ENCODE measurements around the gene RB1. TPM values are rescaled to one million over a fixed set of nuclear protein-coding genes. Genes with fewer than 3 reads are reported as not detected.
A peak's percentile ranks its signal among the peaks of the same experiment; 100 is the strongest.

Gene RB1
- total RNA-seq, 4 donors from 2014 or later: 18.2 to 79.2 (median 22.7) TPM

GRCh38 chr13:48311223-48311622, 7.7 kb downstream of the RB1 start:
- H3K27ac ChIP-seq: no peak overlapping the region
- TF ChIP-seq CTCF (IDR thresholded peaks at IDR 0.05) (no peak), POLR2A (IDR thresholded peaks at IDR 0.05) (no peak)
- H3K4me1 ChIP-seq: peaks cover 0 to 4% (median 0%) of the 10 kb centered on the region in 4 donors
- no peaks in the 10 kb centered on the region for H3K27me3 ChIP-seq
- H3K9me3 ChIP-seq: no peaks in the 10 kb centered on the region
- H3K4me3 ChIP-seq: no peak overlapping the region
- no peak for DNase-seq
- H3K36me3 ChIP-seq: peaks cover 0 to 16% (median 0%) of the 10 kb centered on the region in 3 donors

GRCh38 chr13:48315969-48316650, 12.6 kb downstream of the RB1 start:
- peaks cover 0 to 3% (median 0%) of the 10 kb centered on the region in 4 donors for H3K9me3 ChIP-seq
- TF ChIP-seq CTCF (IDR thresholded peaks at IDR 0.05): no peak
- TF ChIP-seq POLR2A (IDR thresholded peaks at IDR 0.05): no peak
- peaks cover 0 to 15% (median 0%) of the 10 kb centered on the region in 3 donors for H3K36me3 ChIP-seq
- H3K4me3 ChIP-seq: no peak overlapping the region
- no peak for DNase-seq
- no peaks in the 10 kb centered on the region for H3K27me3 ChIP-seq
- H3K4me1 ChIP-seq: no peaks in the 10 kb centered on the region
- no peak overlapping the region for H3K27ac ChIP-seq

- Histone ChIP-seq H3K4me3 (no peak overlapping the region), H3K36me3 (peaks cover 0 to 12% (median 0%) of the 10 kb centered on the region in 3 donors), H3K4me1 (no peaks in the 10 kb centered on the region), H3K27ac (no peak overlapping the region), H3K9me3 (peaks cover 0 to 3% (median 0%) of the 10 kb centered on the region in 4 donors), H3K27me3 (no peaks in the 10 kb centered on the region)
- no peak for TF ChIP-seq POLR2A (IDR thresholded peaks at IDR 0.05)
- no peak for TF ChIP-seq CTCF (IDR thresholded peaks at IDR 0.05)
- DNase-seq: no peak
These were observed 13.4 kb downstream of the RB1 start for GRCh38 chr13:48316826-48317510.

- TF ChIP-seq CTCF (IDR thresholded peaks at IDR 0.05): no peak
- TF ChIP-seq POLR2A (IDR thresholded peaks at IDR 0.05): no peak
- H3K4me1 ChIP-seq: no peaks in the 10 kb centered on the region
- no peaks in the 10 kb centered on the region for H3K27me3 ChIP-seq
- H3K9me3 ChIP-seq: peaks cover 0 to 3% (median 0%) of the 10 kb centered on the region in 4 donors
- no peak overlapping the region for H3K27ac ChIP-seq
- peaks cover 0 to 10% (median 0%) of the 10 kb centered on the region in 3 donors for H3K36me3 ChIP-seq
- no peak for DNase-seq
- peak overlapping the region in 2 of 4 donors; percentile 18 to 44 for H3K4me3 ChIP-seq
These were observed 14.2 kb downstream of the RB1 start for GRCh38 chr13:48317511-48318376.

GRCh38 chr13:48318377-48318811, 14.8 kb downstream of the RB1 start:
- TF ChIP-seq CTCF (IDR thresholded peaks at IDR 0.05) (no peak), POLR2A (IDR thresholded peaks at IDR 0.05) (no peak)
- peak overlapping the region in 3 of 4 donors; percentile 18 to 44 (median 19) for H3K4me3 ChIP-seq
- H3K36me3 ChIP-seq: peaks cover 0 to 10% (median 0%) of the 10 kb centered on the region in 3 donors
- H3K9me3 ChIP-seq: peaks cover 0 to 3% (median 0%) of the 10 kb centered on the region in 4 donors
- no peaks in the 10 kb centered on the region for H3K27me3 ChIP-seq
- DNase-seq: peak in 1 of 3 donors; percentile 44
- no peak overlapping the region for H3K27ac ChIP-seq
- H3K4me1 ChIP-seq: no peaks in the 10 kb centered on the region

Measured in Peyer's patch (tissue), 4 donors.